Measurements from ENCODE around the gene ELN. TPM values are rescaled to one million over a fixed set of nuclear protein-coding genes. Genes with fewer than 3 reads are reported as not detected.

ELN gene
- total RNA-seq, 4 donors from 2014 or later, result 46.5 to 152 (median 108) TPM

DNA sequence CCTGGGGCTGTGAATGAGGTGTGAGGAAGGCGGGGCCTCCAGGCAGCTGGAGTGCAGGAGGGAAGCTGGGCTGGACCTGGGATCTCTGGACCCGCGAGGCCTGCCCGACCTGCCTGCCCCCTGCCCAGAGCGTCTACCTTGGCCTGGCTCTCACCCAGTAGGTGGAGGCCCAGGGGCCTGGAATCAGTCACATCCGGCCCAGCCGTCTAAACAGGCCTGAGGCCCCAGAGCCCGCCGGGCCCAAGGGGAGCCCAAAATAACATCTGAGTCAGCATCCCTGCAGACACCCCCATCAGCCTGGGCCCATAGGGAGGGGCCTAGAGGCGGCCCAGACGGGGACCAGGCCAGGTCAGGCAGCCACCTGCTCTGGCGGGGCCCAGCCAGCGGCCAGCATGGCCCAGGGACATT is 15.1 kb upstream of the ELN start:
- Histone ChIP-seq H3K36me3 (no peaks in the 10 kb centered on the region), H3K4me3 (no peak overlapping the region), H3K27me3 (no peaks in the 10 kb centered on the region), H3K4me1 (peaks cover 0 to 21% (median 0%) of the 10 kb centered on the region in 4 donors), H3K27ac (no peak overlapping the region), H3K9me3 (no peaks in the 10 kb centered on the region)
- WGBS, 2 donors, result 62 to 72% methylated on average over 8 to 13 of the region's 13 CpGs
- DNase-seq (ENCODE audit: low spot score in 2 of 2), result no peak
- TF ChIP-seq EP300 (IDR thresholded peaks at IDR 0.05) (no peak), POLR2A (IDR thresholded peaks at IDR 0.05) (no peak)
- TF ChIP-seq, protein P1, sequence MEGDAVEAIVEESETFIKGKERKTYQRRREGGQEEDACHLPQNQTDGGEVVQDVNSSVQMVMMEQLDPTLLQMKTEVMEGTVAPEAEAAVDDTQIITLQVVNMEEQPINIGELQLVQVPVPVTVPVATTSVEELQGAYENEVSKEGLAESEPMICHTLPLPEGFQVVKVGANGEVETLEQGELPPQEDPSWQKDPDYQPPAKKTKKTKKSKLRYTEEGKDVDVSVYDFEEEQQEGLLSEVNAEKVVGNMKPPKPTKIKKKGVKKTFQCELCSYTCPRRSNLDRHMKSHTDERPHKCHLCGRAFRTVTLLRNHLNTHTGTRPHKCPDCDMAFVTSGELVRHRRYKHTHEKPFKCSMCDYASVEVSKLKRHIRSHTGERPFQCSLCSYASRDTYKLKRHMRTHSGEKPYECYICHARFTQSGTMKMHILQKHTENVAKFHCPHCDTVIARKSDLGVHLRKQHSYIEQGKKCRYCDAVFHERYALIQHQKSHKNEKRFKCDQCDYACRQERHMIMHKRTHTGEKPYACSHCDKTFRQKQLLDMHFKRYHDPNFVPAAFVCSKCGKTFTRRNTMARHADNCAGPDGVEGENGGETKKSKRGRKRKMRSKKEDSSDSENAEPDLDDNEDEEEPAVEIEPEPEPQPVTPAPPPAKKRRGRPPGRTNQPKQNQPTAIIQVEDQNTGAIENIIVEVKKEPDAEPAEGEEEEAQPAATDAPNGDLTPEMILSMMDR (IDR thresholded peaks at IDR 0.05), result no peak

DNA sequence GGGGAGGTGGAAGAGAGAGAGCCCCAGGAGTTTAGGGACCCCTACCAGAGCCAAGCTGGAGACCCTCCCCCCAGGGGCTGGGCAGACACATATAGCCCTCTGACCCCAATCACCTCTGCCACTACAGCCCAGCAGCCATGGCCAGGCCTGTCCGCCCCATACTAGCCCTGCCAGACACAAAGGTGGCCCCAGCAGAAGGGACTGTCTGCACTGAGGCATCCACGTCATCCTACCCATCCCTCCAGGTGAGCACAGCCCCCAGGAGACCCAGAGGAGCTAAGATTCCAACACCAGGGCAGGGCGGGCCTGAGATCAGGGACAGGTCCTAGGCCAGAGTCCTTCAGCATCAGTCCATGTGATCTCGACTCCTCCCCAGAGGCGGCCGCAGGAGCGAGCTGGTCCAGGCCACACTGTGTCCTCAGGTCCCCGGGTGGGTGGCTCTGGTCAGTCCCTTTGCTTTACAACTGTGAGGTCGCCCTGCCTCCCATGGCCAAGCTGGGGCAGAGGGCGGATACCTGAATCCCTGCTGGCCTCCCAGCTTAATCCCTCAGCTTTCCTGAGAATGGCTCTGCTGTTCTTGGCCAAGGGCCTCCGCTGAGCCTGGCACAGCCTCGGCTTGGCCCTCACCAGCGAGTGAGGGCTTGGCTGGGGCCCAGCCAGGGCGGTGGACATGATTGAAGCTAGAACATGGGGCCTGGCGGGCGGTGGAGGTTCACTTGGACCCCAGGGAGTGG is 14.3 kb upstream of the ELN start:
- H3K9me3 ChIP-seq, result no peaks in the 10 kb centered on the region
- WGBS, 2 donors, result 66 to 87% methylated on average over 9 to 11 of the region's 16 CpGs
- no peaks in the 10 kb centered on the region for H3K36me3 ChIP-seq
- no peak for DNase-seq (ENCODE audit: low spot score in 2 of 2)
- peaks cover 0 to 21% (median 0%) of the 10 kb centered on the region in 4 donors for H3K4me1 ChIP-seq
- no peak for TF ChIP-seq POLR2A (IDR thresholded peaks at IDR 0.05)
- TF ChIP-seq EP300 (IDR thresholded peaks at IDR 0.05), result no peak
- TF ChIP-seq, protein P1 (IDR thresholded peaks at IDR 0.05), result no peak
- no peaks in the 10 kb centered on the region for H3K27me3 ChIP-seq
- H3K4me3 ChIP-seq, result no peak overlapping the region
- H3K27ac ChIP-seq, result no peak overlapping the region

DNA sequence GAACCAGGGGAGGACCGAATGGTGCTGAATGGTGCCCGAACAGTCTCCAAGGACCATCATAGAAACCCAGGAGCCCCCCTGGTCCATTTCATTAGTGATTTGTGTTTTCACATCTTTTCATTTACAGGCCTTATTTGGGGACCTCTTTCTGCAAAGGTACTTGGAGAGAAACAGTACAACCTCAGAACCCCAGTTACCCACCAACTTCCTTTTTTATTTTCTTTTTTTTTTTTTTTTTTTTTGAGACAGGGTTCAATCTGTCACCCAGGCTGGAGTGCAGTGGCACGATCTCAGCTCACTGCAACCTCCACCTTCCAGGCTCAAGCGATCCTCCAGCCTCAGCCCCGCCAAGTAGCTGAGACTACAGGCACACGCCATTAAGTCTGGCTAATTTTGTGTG is 13.0 kb upstream of the ELN start:
- DNase-seq (ENCODE audit: low spot score in 2 of 2), result no peak
- Histone ChIP-seq H3K27me3 (no peaks in the 10 kb centered on the region), H3K36me3 (no peaks in the 10 kb centered on the region), H3K4me3 (no peak overlapping the region), H3K4me1 (peaks cover 0 to 21% (median 0%) of the 10 kb centered on the region in 4 donors), H3K9me3 (no peaks in the 10 kb centered on the region), H3K27ac (no peak overlapping the region)
- WGBS, 2 donors, result 91 to 95% methylated on average over 3 to 6 of the region's 6 CpGs
- TF ChIP-seq EP300 (IDR thresholded peaks at IDR 0.05), result no peak
- TF ChIP-seq POLR2A (IDR thresholded peaks at IDR 0.05), result no peak
- TF ChIP-seq, protein P1 (IDR thresholded peaks at IDR 0.05), result no peak

DNA sequence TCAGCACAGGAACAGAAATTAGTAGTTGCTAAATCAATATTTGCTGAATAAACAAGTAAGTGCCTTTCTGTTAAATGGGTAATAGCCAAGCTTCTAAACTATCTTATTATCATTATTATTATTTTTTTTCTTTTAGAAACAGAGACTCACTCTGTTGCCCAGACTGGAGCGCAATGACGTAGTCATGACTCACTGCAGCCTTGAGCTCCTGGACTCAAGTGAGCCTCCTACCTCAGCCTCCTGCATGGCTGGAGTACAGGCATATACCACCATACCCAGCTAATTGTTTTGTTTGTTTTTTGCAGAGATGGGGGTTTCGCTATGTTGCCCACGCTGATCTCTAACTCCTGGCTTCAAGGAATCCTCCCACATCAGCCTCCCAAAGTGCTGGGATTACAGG is 12.3 kb upstream of the ELN start:
- H3K27ac ChIP-seq, result no peak overlapping the region
- no peaks in the 10 kb centered on the region for H3K36me3 ChIP-seq
- peaks cover 0 to 21% (median 0%) of the 10 kb centered on the region in 4 donors for H3K4me1 ChIP-seq
- TF ChIP-seq POLR2A (IDR thresholded peaks at IDR 0.05) (no peak), EP300 (IDR thresholded peaks at IDR 0.05) (no peak)
- TF ChIP-seq, protein P1 (IDR thresholded peaks at IDR 0.05), result no peak
- no peak for DNase-seq (ENCODE audit: low spot score in 2 of 2)
- no peak overlapping the region for H3K4me3 ChIP-seq
- no peaks in the 10 kb centered on the region for H3K27me3 ChIP-seq
- H3K9me3 ChIP-seq, result no peaks in the 10 kb centered on the region
- WGBS, 2 donors, result 87 to 92% methylated on average over 4 of the region's 4 CpGs

DNA sequence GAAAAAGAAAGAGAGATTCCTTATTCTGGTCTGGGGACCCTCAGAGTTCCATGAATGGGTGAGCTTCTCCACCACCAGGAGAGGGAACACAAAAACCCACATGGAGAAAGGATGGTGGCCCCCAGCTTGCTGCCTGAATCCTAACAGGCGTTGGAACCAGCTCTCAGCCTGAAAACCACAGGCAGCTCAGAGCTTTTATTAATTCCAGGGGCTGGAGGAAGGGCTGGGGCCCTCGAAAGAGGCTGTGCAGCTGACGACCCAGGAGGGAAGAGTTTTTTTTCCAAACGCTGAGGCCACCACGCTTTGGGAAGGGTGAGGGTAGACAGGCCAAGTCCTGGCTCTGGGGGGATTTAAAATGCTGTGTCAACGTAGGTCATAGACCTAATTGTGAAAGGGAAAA is 10.8 kb upstream of the ELN start:
- TF ChIP-seq EP300 (IDR thresholded peaks at IDR 0.05) (no peak), POLR2A (IDR thresholded peaks at IDR 0.05) (no peak)
- TF ChIP-seq, protein P1 (IDR thresholded peaks at IDR 0.05), result no peak
- 55 to 58% methylated on average over 6 of the region's 6 CpGs for WGBS, 2 donors
- Histone ChIP-seq H3K27ac (no peak overlapping the region), H3K27me3 (no peaks in the 10 kb centered on the region), H3K36me3 (no peaks in the 10 kb centered on the region), H3K4me1 (peaks cover 0 to 27% (median 2%) of the 10 kb centered on the region in 4 donors), H3K4me3 (no peak overlapping the region), H3K9me3 (no peaks in the 10 kb centered on the region)
- no peak for DNase-seq (ENCODE audit: low spot score in 2 of 2)
